HG03565 (cell line): Measurements from ENCODE around the gene MEGF8.
A peak's percentile ranks its signal among the peaks of the same experiment; 100 is the strongest.

Experiments used
- ATAC-seq: cut with Tn5 transposase; IDR thresholded peaks from one replicate; pipeline ENCODE4 v1.9.1; 2021; ENCODE audit warnings: mild to moderate bottlenecking, moderate library complexity; ENCODE audit not compliant: unreplicated experiment

Gene MEGF8

GRCh38 chr19:42378225-42379215, 53.1 kb downstream of the MEGF8 start:
- no peak for ATAC-seq

- ATAC-seq = no peak
These were observed 54.7 kb downstream of the MEGF8 start for GRCh38 chr19:42380155-42380554.

- ATAC-seq = no peak
These were observed 61.7 kb downstream of the MEGF8 start for GRCh38 chr19:42386974-42387707.

- ATAC-seq = no peak
These were observed 63.5 kb downstream of the MEGF8 start for GRCh38 chr19:42388851-42389489.

- no peak for ATAC-seq
These were observed 64.5 kb downstream of the MEGF8 start, which contains the start of gene CNFN for GRCh38 chr19:42389899-42390298. Gene CNFN, minus strand, starts transcription at chr19:42390297. Its CDS starts 1,260 bp downstream, at chr19:42389037.

GRCh38 chr19:42392165-42392564, 66.7 kb downstream of the MEGF8 start:
- ATAC-seq = no peak

GRCh38 chr19:42394751-42395150, 69.3 kb downstream of the MEGF8 start:
- ATAC-seq = no peak

- ATAC-seq = peak; percentile 94
These were observed 71.2 kb downstream of the MEGF8 start for GRCh38 chr19:42396381-42397262.

GRCh38 chr19:42397263-42398166, 72.1 kb downstream of the MEGF8 start:
- no peak for ATAC-seq

GRCh38 chr19:42400404-42400803, 75.0 kb downstream of the MEGF8 start:
- no peak for ATAC-seq

- no peak for ATAC-seq
These were observed 76.2 kb downstream of the MEGF8 start for GRCh38 chr19:42401365-42402303.

- ATAC-seq = no peak
These were observed 77.1 kb downstream of the MEGF8 start for GRCh38 chr19:42402376-42403116.

- no peak for ATAC-seq
These were observed 78.2 kb downstream of the MEGF8 start for GRCh38 chr19:42403586-42403985.

- ATAC-seq = no peak
These were observed 80.7 kb downstream of the MEGF8 start for GRCh38 chr19:42406111-42406510.

GRCh38 chr19:42407085-42407815, 81.8 kb downstream of the MEGF8 start:
- no peak for ATAC-seq

- ATAC-seq = no peak
These were observed 82.4 kb downstream of the MEGF8 start for GRCh38 chr19:42407816-42408175.

- ATAC-seq = no peak
These were observed 84.0 kb downstream of the MEGF8 start for GRCh38 chr19:42409477-42409876.
